ENCODE measurements around the gene WAC. TPM values are rescaled to one million over a fixed set of nuclear protein-coding genes. Genes with fewer than 3 reads are reported as not detected.
"Not testable (repeated sequence)": the region's sequence is repeated elsewhere in the genome, so short reads cannot be mapped to it uniquely, and the experiment has no call there.

WAC gene
- total RNA-seq, 2 donors from 2014 or later: 136 to 146 TPM

- DNase-seq (ENCODE audit: low spot score) (no peak), ATAC-seq (no peak)
- Mint-ChIP-seq H3K9me3 (no peaks in the 10 kb centered on the region), H3K4me3 (no peak overlapping the region), H3K27me3 (no peaks in the 10 kb centered on the region), H3K36me3 (no peaks in the 10 kb centered on the region), H3K4me1 (ENCODE audit: low read depth in 2 of 2) (no peaks in the 10 kb centered on the region), H3K27ac (no peak overlapping the region)
These were observed 24.5 kb upstream of the WAC start for GRCh38 chr10:28508304-28508925.

- Mint-ChIP-seq H3K4me3 (no peak overlapping the region), H3K9me3 (no peaks in the 10 kb centered on the region), H3K27ac (no peak overlapping the region), H3K27me3 (no peaks in the 10 kb centered on the region), H3K36me3 (no peaks in the 10 kb centered on the region), H3K4me1 (ENCODE audit: low read depth in 2 of 2) (no peaks in the 10 kb centered on the region)
- ATAC-seq (no peak), DNase-seq (ENCODE audit: low spot score) (no peak)
These were observed 23.6 kb upstream of the WAC start for GRCh38 chr10:28509286-28509685.

- no peaks in the 10 kb centered on the region for H3K36me3 Mint-ChIP-seq
- no peaks in the 10 kb centered on the region for H3K27me3 Mint-ChIP-seq
- H3K4me1 Mint-ChIP-seq (ENCODE audit: low read depth in 2 of 2): no peaks in the 10 kb centered on the region
- H3K9me3 Mint-ChIP-seq: no peaks in the 10 kb centered on the region
- H3K4me3 Mint-ChIP-seq: no peak overlapping the region
- ATAC-seq (no peak), DNase-seq (ENCODE audit: low spot score) (no peak)
- no peak overlapping the region for H3K27ac Mint-ChIP-seq
These were observed 18.3 kb upstream of the WAC start for GRCh38 chr10:28514648-28515047.

GRCh38 chr10:28520346-28520745 lies 12.6 kb upstream of the WAC start:
- H3K9me3 Mint-ChIP-seq: peaks cover 3% of the 10 kb centered on the region
- peaks cover 21% of the 10 kb centered on the region for H3K36me3 Mint-ChIP-seq
- H3K4me1 Mint-ChIP-seq (ENCODE audit: low read depth in 2 of 2): no peaks in the 10 kb centered on the region
- ATAC-seq: no peak
- H3K4me3 Mint-ChIP-seq: no peak overlapping the region
- H3K27me3 Mint-ChIP-seq: no peaks in the 10 kb centered on the region
- no peak for DNase-seq (ENCODE audit: low spot score)
- H3K27ac Mint-ChIP-seq: no peak overlapping the region

- H3K4me3 Mint-ChIP-seq; H3K9me3 Mint-ChIP-seq; H3K4me1 Mint-ChIP-seq (ENCODE audit: low read depth in 2 of 2); H3K27me3 Mint-ChIP-seq; DNase-seq (ENCODE audit: low spot score); ATAC-seq; H3K27ac Mint-ChIP-seq: not testable (repeated sequence)
- peaks cover 25% of the 10 kb centered on the region for H3K36me3 Mint-ChIP-seq
These were observed 12.1 kb upstream of the WAC start for GRCh38 chr10:28520828-28521227.

- not testable (repeated sequence) for H3K4me3 Mint-ChIP-seq; H3K27ac Mint-ChIP-seq; ATAC-seq; DNase-seq (ENCODE audit: low spot score); H3K27me3 Mint-ChIP-seq; H3K4me1 Mint-ChIP-seq (ENCODE audit: low read depth in 2 of 2); H3K9me3 Mint-ChIP-seq
- peaks cover 28% of the 10 kb centered on the region for H3K36me3 Mint-ChIP-seq
These were observed 11.0 kb upstream of the WAC start for GRCh38 chr10:28521961-28522360.

GRCh38 chr10:28523725-28524252 lies 9.1 kb upstream of the WAC start:
- no peak overlapping the region for H3K4me3 Mint-ChIP-seq

GRCh38 chr10:28530751-28531150 lies 2.2 kb upstream of the WAC start:
- Mint-ChIP-seq H3K9me3 (no peaks in the 10 kb centered on the region), H3K4me1 (ENCODE audit: low read depth in 2 of 2) (peaks cover 43 to 60% of the 10 kb centered on the region in 2 donors), H3K4me3 (peak overlapping the region; percentile 98), H3K27me3 (no peaks in the 10 kb centered on the region), H3K36me3 (peaks cover 36% of the 10 kb centered on the region), H3K27ac (peak overlapping the region; percentile 95 to 99)
- DNase-seq (ENCODE audit: low spot score) (no peak), ATAC-seq (no peak)

More at GRCh38 chr10:28523725-28524252, 9.1 kb upstream of the WAC start:
- Mint-ChIP-seq H3K9me3 (peaks cover 3% of the 10 kb centered on the region), H3K27ac (no peak overlapping the region), H3K36me3 (peaks cover 32% of the 10 kb centered on the region), H3K27me3 (no peaks in the 10 kb centered on the region), H3K4me1 (ENCODE audit: low read depth in 2 of 2) (peaks cover 5 to 10% of the 10 kb centered on the region in 2 donors)
- ATAC-seq: no peak
- no peak for DNase-seq (ENCODE audit: low spot score)

GRCh38 chr10:28533186-28533564 lies 257 bp downstream of the WAC start:
- DNase-seq (ENCODE audit: low spot score) (no peak), ATAC-seq (peak in 1 of 2 donors; percentile 2)
- H3K36me3 Mint-ChIP-seq: peaks cover 44% of the 10 kb centered on the region
- peaks cover 51 to 68% of the 10 kb centered on the region in 2 donors for H3K4me1 Mint-ChIP-seq (ENCODE audit: low read depth in 2 of 2)
- peak overlapping the region; percentile 95 to 99 for H3K27ac Mint-ChIP-seq
- H3K9me3 Mint-ChIP-seq: no peaks in the 10 kb centered on the region
- no peaks in the 10 kb centered on the region for H3K27me3 Mint-ChIP-seq
- peak overlapping the region; percentile 98 for H3K4me3 Mint-ChIP-seq

GRCh38 chr10:28533571-28534304 lies 820 bp downstream of the WAC start:
- Mint-ChIP-seq H3K27me3 (no peaks in the 10 kb centered on the region), H3K9me3 (no peaks in the 10 kb centered on the region), H3K4me1 (ENCODE audit: low read depth in 2 of 2) (peaks cover 51 to 67% of the 10 kb centered on the region in 2 donors), H3K27ac (peak overlapping the region; percentile 97 to 99), H3K4me3 (peak overlapping the region; percentile 98), H3K36me3 (peaks cover 44% of the 10 kb centered on the region)
- ATAC-seq: peak; percentile 25 to 45
- peak; percentile 71 for DNase-seq (ENCODE audit: low spot score)

GRCh38 chr10:28535846-28536245 lies 2.9 kb downstream of the WAC start:
- peaks cover 40% of the 10 kb centered on the region for H3K36me3 Mint-ChIP-seq
- H3K27me3 Mint-ChIP-seq: no peaks in the 10 kb centered on the region
- H3K4me1 Mint-ChIP-seq (ENCODE audit: low read depth in 2 of 2): peaks cover 45 to 60% of the 10 kb centered on the region in 2 donors
- DNase-seq (ENCODE audit: low spot score) (no peak), ATAC-seq (no peak)
- H3K27ac Mint-ChIP-seq: peak overlapping the region; percentile 97 to 99
- no peaks in the 10 kb centered on the region for H3K9me3 Mint-ChIP-seq
- H3K4me3 Mint-ChIP-seq: peak overlapping the region; percentile 98

GRCh38 chr10:28538595-28538994 lies 5.7 kb downstream of the WAC start:
- Mint-ChIP-seq H3K4me1 (ENCODE audit: low read depth in 2 of 2) (peaks cover 50 to 60% of the 10 kb centered on the region in 2 donors), H3K36me3 (peaks cover 52% of the 10 kb centered on the region), H3K27me3 (no peaks in the 10 kb centered on the region), H3K4me3 (no peak overlapping the region), H3K27ac (no peak overlapping the region), H3K9me3 (no peaks in the 10 kb centered on the region)
- DNase-seq (ENCODE audit: low spot score) (no peak), ATAC-seq (no peak)

GRCh38 chr10:28540145-28540544 lies 7.2 kb downstream of the WAC start:
- no peaks in the 10 kb centered on the region for H3K27me3 Mint-ChIP-seq
- ATAC-seq (no peak), DNase-seq (ENCODE audit: low spot score) (no peak)
- H3K27ac Mint-ChIP-seq: no peak overlapping the region
- peaks cover 48% of the 10 kb centered on the region for H3K36me3 Mint-ChIP-seq
- H3K9me3 Mint-ChIP-seq: no peaks in the 10 kb centered on the region
- H3K4me3 Mint-ChIP-seq: no peak overlapping the region
- peaks cover 47 to 58% of the 10 kb centered on the region in 2 donors for H3K4me1 Mint-ChIP-seq (ENCODE audit: low read depth in 2 of 2)

GRCh38 chr10:28541717-28542365 lies 8.9 kb downstream of the WAC start:
- Mint-ChIP-seq H3K4me3 (peak overlapping the region; percentile 1), H3K27me3 (no peaks in the 10 kb centered on the region), H3K4me1 (ENCODE audit: low read depth in 2 of 2) (peaks cover 43 to 58% of the 10 kb centered on the region in 2 donors), H3K9me3 (no peaks in the 10 kb centered on the region), H3K27ac (peak overlapping the region in 1 of 2 donors; percentile 1), H3K36me3 (peaks cover 44% of the 10 kb centered on the region)
- ATAC-seq (peak in 1 of 2 donors; percentile 6), DNase-seq (ENCODE audit: low spot score) (no peak)
